ENCODE measurements around the gene TSPO. TPM values are rescaled to one million over a fixed set of nuclear protein-coding genes. Genes with fewer than 3 reads are reported as not detected.
"Not testable (repeated sequence)": the region's sequence is repeated elsewhere in the genome, so short reads cannot be mapped to it uniquely, and the experiment has no call there.

The TSPO gene
- total and polyA plus RNA-seq, 9 of the 15 experiments (the other 6 are each of a cell fraction or from before 2014, with no cell fraction given), result 4.9 to 126 (median 25.3) TPM

DNA sequence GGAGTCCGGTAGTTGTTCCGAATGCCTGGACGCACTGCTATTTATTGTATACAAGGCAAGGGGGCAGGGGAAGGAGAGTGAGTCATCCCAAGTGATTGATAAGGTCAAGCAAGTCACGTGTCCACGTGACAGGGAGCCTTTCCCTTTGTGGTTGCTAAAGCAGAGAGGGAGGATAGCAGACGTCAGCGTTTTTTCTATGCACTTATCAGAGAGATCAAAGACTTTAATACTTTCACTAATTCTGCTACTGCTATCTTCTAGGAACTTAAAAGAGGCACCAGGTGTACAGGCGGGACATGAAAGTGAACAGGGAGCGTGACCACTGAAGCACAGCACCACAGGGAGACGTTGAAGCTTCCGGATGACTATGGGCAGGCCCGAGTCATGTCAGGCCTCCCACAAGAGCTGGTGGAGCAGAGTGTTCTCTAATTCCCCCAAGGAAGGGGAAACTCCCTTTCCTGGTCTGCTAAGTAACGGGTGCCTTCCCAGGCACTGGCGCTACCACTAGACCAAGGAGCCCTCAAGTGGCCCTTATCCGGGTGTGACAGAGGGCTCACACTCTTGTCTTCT, 47.2 kb upstream of the TSPO start (continued):
- TF ChIP-seq PBX2 (CRISPR knock-in tag; IDR thresholded peaks at IDR 0.05; ENCODE audit: low read depth), result peak; percentile 14; the same call in 1 of the 2 replicates
- TF ChIP-seq PBX2 (tag; conservative IDR thresholded peaks at IDR 0.05; ENCODE audit: low read depth); ZBTB40 (CRISPR knock-in tag; IDR thresholded peaks at IDR 0.05); JUN (CRISPR knock-in tag; IDR thresholded peaks at IDR 0.05; ENCODE audit: borderline replicate concordance); MYNN (CRISPR knock-in tag; IDR thresholded peaks at IDR 0.05): not testable (repeated sequence)
- peak in 1 of 2 experiments; percentile 56; a peak in 1 of 4 replicates for TF ChIP-seq RCOR1 (IDR thresholded peaks at IDR 0.05; ENCODE audit: borderline replicate concordance in 1 of 2, low read depth in 2 of 2, low read length in 2 of 2)
- peak; percentile 56; the same call in 1 of the 2 replicates for TF ChIP-seq CREM (IDR thresholded peaks at IDR 0.05; ENCODE audit: low read depth)
- TF ChIP-seq LEF1 (IDR thresholded peaks at IDR 0.05), result peak; percentile 82
- 0 out of 2 replicates have a peak, but pooled peaks have one; percentile 22 for TF ChIP-seq ZBTB40 (IDR thresholded peaks at IDR 0.05)
- TF ChIP-seq FOXA3 (CRISPR knock-in tag; conservative IDR thresholded peaks at IDR 0.05 in 1 of 2, IDR thresholded peaks at IDR 0.05 in 1 of 2), result peak in 1 of 2 experiments; percentile 33; a peak in 1 of 4 replicates
- TF ChIP-seq JUN (IDR thresholded peaks at IDR 0.05; ENCODE audit: borderline replicate concordance, low read depth, low read length), result peak; percentile 88
- peak; percentile 48; the same call in 1 of the 2 replicates for TF ChIP-seq MYNN (IDR thresholded peaks at IDR 0.05)
